Left lung (tissue), 10 donors: ENCODE results near the gene CALHM3. TPM values are rescaled to one million over a fixed set of nuclear protein-coding genes. Genes with fewer than 3 reads are reported as not detected.

Source experiments
- ATAC-seq: fragments of 200-7000 bp; cut with Tn5 transposase; one replicate; pipeline ENCODE4 v1.9.1; 2020; ENCODE audit warnings: moderate library complexity
- DNase-seq, 4 donors: peaks; one replicate each; pipeline ENCODE4 v3.0.0-alpha.2; 2013 to 2020
- H3K27ac ChIP-seq, 2 donors: fragments of 200-600 bp; sonication (generic) in 1 of 2; one replicate each; pipeline versions ENCODE4 v1.5.0 to v1.8.0; 2020 to 2021
- H3K27me3 ChIP-seq, 2 donors: fragments of 200-600 bp; sonication (generic) in 1 of 2; one replicate each; pipeline versions ENCODE4 v1.5.0 to v1.8.0; 2020 to 2021
- H3K36me3 ChIP-seq, 2 donors: fragments of 200-600 bp; sonication (generic) in 1 of 2; one replicate each; pipeline versions ENCODE4 v1.5.0 to v1.8.0; 2020 to 2021
- H3K4me1 ChIP-seq, 2 donors: fragments of 200-600 bp; one replicate each; pipeline ENCODE4 v1.8.0; 2021
- H3K4me3 ChIP-seq, 2 donors: fragments of 200-600 bp; sonication (generic) in 1 of 2; one replicate each; pipeline versions ENCODE4 v1.5.0 to v1.8.0; 2020 to 2021; ENCODE audit warnings: mild to moderate bottlenecking in 1 of 2
- H3K9me3 ChIP-seq, 2 donors: fragments of 200-600 bp; sonication (generic) in 1 of 2; one replicate each; pipeline versions ENCODE4 v1.5.0 to v1.8.0; 2020 to 2021
- CTCF ChIP-seq, 2 donors: fragments of 200-600 bp; sonication (generic) in 1 of 2; IDR thresholded peaks; one replicate each; pipeline versions ENCODE4 v1.5.0 to v1.8.0; 2021; ENCODE audit warnings: antibody characterized with exemption in 2 of 2
- intact Hi-C, 2 donors: fragments of 100-400 bp; cut with DNase I; formaldehyde crosslinking; loops; one replicate each; pipeline versions ENCODE4 v1.11.2 to v1.14.2; 2022
- polyA plus RNA-seq, 6 donors: library from polyadenylated mRNA; unstranded; fragments of 120-200 nt; gene quantifications; one replicate each; pipeline ENCODE4 v1.2.1, GENCODE V29; 2013; ENCODE audit not compliant: insufficient read length in 6 of 6
- total RNA-seq, 2 donors: library from RNA; stranded (reverse); fragmentation: NEBNext Ultra II Directional; extraction: Animal tissue kit (Norgen Biotek cat#: 25700); gene quantifications; one replicate each; pipeline ENCODE4 v1.2.1, GENCODE V29; 2021
- donor health status: DM: no; HTN: yes; CAD: no.
- donor health status: DM: no; HTN: no; CAD: no.

CALHM3 gene
- total and polyA plus RNA-seq, 8 donors: 0.16 TPM; not detected in 7

- Histone ChIP-seq H3K4me3 (no peak overlapping the region), H3K9me3 (no peaks in the 10 kb centered on the region), H3K27me3 (no peaks in the 10 kb centered on the region), H3K36me3 (no peaks in the 10 kb centered on the region), H3K27ac (no peak overlapping the region), H3K4me1 (peaks cover 0 to 12% of the 10 kb centered on the region in 2 donors)
- TF ChIP-seq CTCF (IDR thresholded peaks at IDR 0.05): no peak
- DNase-seq: peak in 1 of 4 donors; percentile 68
- no peak for ATAC-seq
- intact Hi-C loops: loop anchor here in 1 of 2 donors (5.0 kb wide), 1 partner anchor 63 kb away; no protein-coding TSS in a partner anchor
Measured at GRCh38 chr10:103480521-103480920, 1.5 kb upstream of the CALHM3 start.

- Histone ChIP-seq H3K36me3 (no peaks in the 10 kb centered on the region), H3K9me3 (no peaks in the 10 kb centered on the region), H3K27me3 (no peaks in the 10 kb centered on the region), H3K4me3 (no peak overlapping the region), H3K27ac (no peak overlapping the region), H3K4me1 (peaks cover 0 to 12% of the 10 kb centered on the region in 2 donors)
- intact Hi-C loops: no loop called here
- DNase-seq (peak in 1 of 4 donors; percentile 70), ATAC-seq (no peak)
- TF ChIP-seq CTCF (IDR thresholded peaks at IDR 0.05): no peak
Measured at GRCh38 chr10:103478671-103479070, 369 bp downstream of the CALHM3 start.

GRCh38 chr10:103476046-103476768 lies 2.8 kb downstream of the CALHM3 start:
- Histone ChIP-seq H3K36me3 (no peaks in the 10 kb centered on the region), H3K27ac (no peak overlapping the region), H3K9me3 (no peaks in the 10 kb centered on the region), H3K4me1 (peaks cover 4 to 23% of the 10 kb centered on the region in 2 donors), H3K27me3 (peaks cover 0 to 9% of the 10 kb centered on the region in 2 donors), H3K4me3 (no peak overlapping the region)
- peak in 1 of 4 donors; percentile 63 for DNase-seq
- no peak for ATAC-seq
- TF ChIP-seq CTCF (IDR thresholded peaks at IDR 0.05): no peak
- intact Hi-C loops: no loop called here

GRCh38 chr10:103475437-103475836 lies 3.6 kb downstream of the CALHM3 start:
- Histone ChIP-seq H3K27me3 (peaks cover 0 to 17% of the 10 kb centered on the region in 2 donors), H3K4me1 (peaks cover 5 to 15% of the 10 kb centered on the region in 2 donors), H3K36me3 (no peaks in the 10 kb centered on the region), H3K9me3 (no peaks in the 10 kb centered on the region), H3K4me3 (no peak overlapping the region), H3K27ac (no peak overlapping the region)
- ATAC-seq (no peak), DNase-seq (peak in 1 of 4 donors; percentile 19)
- intact Hi-C loops: no loop called here
- no peak for TF ChIP-seq CTCF (IDR thresholded peaks at IDR 0.05)

- Histone ChIP-seq H3K4me1 (peaks cover 5 to 13% of the 10 kb centered on the region in 2 donors), H3K9me3 (no peaks in the 10 kb centered on the region), H3K4me3 (no peak overlapping the region), H3K36me3 (no peaks in the 10 kb centered on the region), H3K27me3 (peaks cover 0 to 19% of the 10 kb centered on the region in 2 donors), H3K27ac (no peak overlapping the region)
- no peak for TF ChIP-seq CTCF (IDR thresholded peaks at IDR 0.05)
- intact Hi-C loops: no loop called here
- ATAC-seq (no peak), DNase-seq (no peak)
Measured at GRCh38 chr10:103474077-103474476, 5.0 kb downstream of the CALHM3 start.
